A673 (cell line): Measurements from ENCODE around the gene GIMAP2. TPM values are rescaled to one million over a fixed set of nuclear protein-coding genes. Genes with fewer than 3 reads are reported as not detected.
A peak's percentile ranks its signal among the peaks of the same experiment; 100 is the strongest.
"Not testable (repeated sequence)": the region's sequence is repeated elsewhere in the genome, so short reads cannot be mapped to it uniquely, and the experiment has no call there.

Source experiments
- BruUV-seq: library from RNA; stranded (reverse); fragments of 400-500 nt; replicated peaks from 2 replicates; lab custom pipeline; 2021; lab: Mats Ljungman, UMichigan
- CTCF ChIA-PET: fragments of 300-600 bp; sonication (Branson Sonifier 250); formaldehyde crosslinking; loops from one replicate; lab custom pipeline; 2022; ENCODE audit warnings: antibody characterized with exemption; lab: Charles Lee
- POLR2A ChIA-PET: fragments of 300-600 bp; sonication (Branson Sonifier 250); formaldehyde crosslinking; loops from one replicate; lab custom pipeline; 2022; ENCODE audit warnings: antibody characterized with exemption; ENCODE audit not compliant: low non-redundant PET; lab: Charles Lee
- DNase-seq: peaks from one replicate; pipeline ENCODE4 v3.0.0-alpha.2; 2015; ENCODE audit warnings: low spot score
- H3K27ac ChIP-seq: fragments of 200-600 bp; sonication (generic); 2 replicates; pipeline ENCODE4 v1.5.1; 2016; ENCODE audit warnings: mixed run types, low read depth, mild to moderate bottlenecking, mixed read lengths, antibody characterized with exemption, low read length; ENCODE audit not compliant: poor library complexity, severe bottlenecking
- H3K27me3 ChIP-seq: fragments of 200-600 bp; sonication (generic); replicated peaks from 2 replicates; pipeline ENCODE4 v1.6.1; 2017; ENCODE audit warnings: mixed run types, low read depth, mild to moderate bottlenecking, mixed read lengths, antibody characterized with exemption, low read length; ENCODE audit not compliant: insufficient read depth, poor library complexity
- H3K36me3 ChIP-seq: fragments of 200-600 bp; sonication (generic); 2 replicates; pipeline ENCODE4 v1.6.1; 2016; ENCODE audit warnings: mixed run types, mild to moderate bottlenecking, mixed read lengths, antibody characterized with exemption, low read length; ENCODE audit not compliant: insufficient read depth, poor library complexity, severe bottlenecking
- H3K4me1 ChIP-seq: fragments of 200-600 bp; sonication (generic); 2 replicates; pipeline ENCODE4 v1.6.1; 2017; ENCODE audit warnings: mixed run types, mild to moderate bottlenecking, mixed read lengths, antibody characterized with exemption, low read length; ENCODE audit not compliant: insufficient read depth, poor library complexity, severe bottlenecking
- H3K4me3 ChIP-seq: fragments of 200-600 bp; sonication (generic); 2 replicates; pipeline ENCODE4 v1.5.1; 2016; ENCODE audit warnings: low read depth, mixed run types, mild to moderate bottlenecking, mixed read lengths, low read length; ENCODE audit not compliant: poor library complexity, severe bottlenecking
- H3K9me3 ChIP-seq: fragments of 200-600 bp; sonication (generic); 2 replicates; pipeline ENCODE4 v1.6.1; 2016; ENCODE audit warnings: mixed run types, low read depth, mild to moderate bottlenecking, mixed read lengths, antibody characterized with exemption, low read length; ENCODE audit not compliant: poor library complexity, severe bottlenecking
- CTCF ChIP-seq: fragments of 300-800, 200-600 bp; sonication (generic); conservative IDR thresholded peaks from 2 replicates; pipeline ENCODE4 v1.5.1; 2017; ENCODE audit warnings: low read depth, mild to moderate bottlenecking, antibody characterized with exemption, low read length, moderate library complexity, mixed read lengths
- EZH2 ChIP-seq: fragments of 200-600 bp; sonication (generic); IDR thresholded peaks from 2 replicates; pipeline ENCODE4 v1.6.1; 2017; ENCODE audit warnings: borderline replicate concordance, low read depth, mild to moderate bottlenecking, mixed read lengths, antibody characterized with exemption, low read length; ENCODE audit not compliant: poor library complexity, severe bottlenecking
- intact Hi-C: fragments of 100-400 bp; cut with micrococcal nuclease; formaldehyde crosslinking; loops from one replicate; pipeline ENCODE4 v1.10.0; 2022; ENCODE audit not compliant: unreplicated experiment
- total RNA-seq: library from RNA; stranded (reverse); gene quantifications from 2 replicates; pipeline ENCODE4 v1.2.3, GENCODE V29; 2021

The GIMAP2 gene
- total RNA-seq, 1 experiment from 2014 or later = 4.3 TPM

GRCh38 chr7:150676854-150677253, 8.7 kb upstream of the GIMAP2 start:
- CTCF ChIA-PET, POLR2A ChIA-PET: not testable (repeated sequence)

GRCh38 chr7:150678601-150679000, 6.9 kb upstream of the GIMAP2 start:
- H3K4me3 ChIP-seq, BruUV-seq, CTCF ChIA-PET: not testable (repeated sequence)

More at GRCh38 chr7:150676854-150677253, 8.7 kb upstream of the GIMAP2 start:
- H3K4me3 ChIP-seq, H3K36me3 ChIP-seq, H3K27me3 ChIP-seq, H3K9me3 ChIP-seq, BruUV-seq, H3K27ac ChIP-seq, DNase-seq, H3K4me1 ChIP-seq, intact Hi-C loops: not testable (repeated sequence)

GRCh38 chr7:150680364-150680763, 5.1 kb upstream of the GIMAP2 start:
- CTCF ChIA-PET, H3K27ac ChIP-seq, H3K27me3 ChIP-seq: not testable (repeated sequence)

More at GRCh38 chr7:150678601-150679000, 6.9 kb upstream of the GIMAP2 start:
- DNase-seq, intact Hi-C loops, H3K27me3 ChIP-seq, H3K36me3 ChIP-seq, POLR2A ChIA-PET, H3K4me1 ChIP-seq, H3K9me3 ChIP-seq, H3K27ac ChIP-seq: not testable (repeated sequence)

GRCh38 chr7:150686030-150686631, 625 bp downstream of the GIMAP2 start:
- Histone ChIP-seq H3K36me3 (no peaks in the 10 kb centered on the region), H3K9me3 (no peaks in the 10 kb centered on the region), H3K27me3 (no peaks in the 10 kb centered on the region), H3K4me1 (no peaks in the 10 kb centered on the region), H3K27ac (peak overlapping the region; percentile 44), H3K4me3 (peak overlapping the region; percentile 45)
- intact Hi-C loops = no loop called here
- TF ChIP-seq EZH2 (no peak), CTCF (no peak)
- BruUV-seq = no TSS peak
- peak; percentile 7 for DNase-seq
- POLR2A ChIA-PET = no interaction called here
- CTCF ChIA-PET = no interaction called here

More at GRCh38 chr7:150680364-150680763, 5.1 kb upstream of the GIMAP2 start:
- POLR2A ChIA-PET = interaction anchor here (0.6 kb wide), 1 partner anchor 475 kb away, joined by 3 read pairs; no protein-coding TSS in a partner anchor
- H3K4me3 ChIP-seq, H3K9me3 ChIP-seq, intact Hi-C loops, H3K36me3 ChIP-seq, H3K4me1 ChIP-seq, DNase-seq, BruUV-seq: not testable (repeated sequence)
